ENCODE data around the gene ABCA13.

DNA sequence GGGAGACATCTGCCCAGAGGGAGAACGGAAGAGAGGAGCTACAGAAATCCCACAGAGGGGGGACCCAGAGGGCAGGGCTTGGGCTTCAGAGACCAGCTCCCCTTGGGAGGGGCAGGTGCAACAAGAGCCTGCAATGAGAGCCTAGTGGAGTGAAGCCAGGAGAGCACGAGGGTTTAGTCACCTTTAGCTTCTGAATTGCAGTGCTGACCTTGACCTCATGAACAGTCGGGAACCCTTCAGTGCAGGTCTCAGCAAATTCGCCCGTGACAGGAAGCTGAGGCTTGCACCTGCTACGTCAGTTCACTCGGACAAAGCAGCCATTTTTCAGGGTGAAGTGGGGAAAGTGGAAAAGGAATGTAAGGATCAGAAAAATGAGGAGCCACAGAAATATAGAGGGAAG is 446.2 kb downstream of the ABCA13 start:
- TF ChIP-seq POLR2A (IDR thresholded peaks at IDR 0.05; ENCODE audit: borderline replicate concordance, extremely low read depth, insufficient read depth, insufficient read length) (no peak), EZH2 (IDR thresholded peaks at IDR 0.05) (no peak), ZBTB33 (IDR thresholded peaks at IDR 0.05; ENCODE audit: extremely low read depth, insufficient replicate concordance, low read length) (no peak), SIN3A (IDR thresholded peaks at IDR 0.05; ENCODE audit: low read depth) (no peak), POLR2AphosphoS5 (IDR thresholded peaks at IDR 0.05; ENCODE audit: low read depth, low read length) (no peak), YY1 (IDR thresholded peaks at IDR 0.05; ENCODE audit: extremely low read depth, insufficient replicate concordance, low read depth, low read length) (no peak), EGR1 (IDR thresholded peaks at IDR 0.05; ENCODE audit: low read depth) (no peak), EZH2phosphoT487 (IDR thresholded peaks at IDR 0.05; ENCODE audit: borderline replicate concordance) (no peak), RAD21 (IDR thresholded peaks at IDR 0.05; ENCODE audit: low read depth) (no peak)
- TF ChIP-seq, protein P1, sequence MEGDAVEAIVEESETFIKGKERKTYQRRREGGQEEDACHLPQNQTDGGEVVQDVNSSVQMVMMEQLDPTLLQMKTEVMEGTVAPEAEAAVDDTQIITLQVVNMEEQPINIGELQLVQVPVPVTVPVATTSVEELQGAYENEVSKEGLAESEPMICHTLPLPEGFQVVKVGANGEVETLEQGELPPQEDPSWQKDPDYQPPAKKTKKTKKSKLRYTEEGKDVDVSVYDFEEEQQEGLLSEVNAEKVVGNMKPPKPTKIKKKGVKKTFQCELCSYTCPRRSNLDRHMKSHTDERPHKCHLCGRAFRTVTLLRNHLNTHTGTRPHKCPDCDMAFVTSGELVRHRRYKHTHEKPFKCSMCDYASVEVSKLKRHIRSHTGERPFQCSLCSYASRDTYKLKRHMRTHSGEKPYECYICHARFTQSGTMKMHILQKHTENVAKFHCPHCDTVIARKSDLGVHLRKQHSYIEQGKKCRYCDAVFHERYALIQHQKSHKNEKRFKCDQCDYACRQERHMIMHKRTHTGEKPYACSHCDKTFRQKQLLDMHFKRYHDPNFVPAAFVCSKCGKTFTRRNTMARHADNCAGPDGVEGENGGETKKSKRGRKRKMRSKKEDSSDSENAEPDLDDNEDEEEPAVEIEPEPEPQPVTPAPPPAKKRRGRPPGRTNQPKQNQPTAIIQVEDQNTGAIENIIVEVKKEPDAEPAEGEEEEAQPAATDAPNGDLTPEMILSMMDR (IDR thresholded peaks at IDR 0.05 in 2 of 3, conservative IDR thresholded peaks at IDR 0.05 in 1 of 3; ENCODE audit: borderline replicate concordance in 1 of 3, insufficient read depth in 1 of 3, low read depth in 2 of 3, low read length in 2 of 3) = no peak
